ENCODE data around the gene CSNK1A1.

The CSNK1A1 gene

GRCh38 chr5:149575131-149575530, 23.9 kb upstream of the CSNK1A1 start:
- in situ Hi-C loops (cut with HindIII; ENCODE audit: low sequenced_read_pairs) = no loop called here

- in situ Hi-C loops (cut with HindIII; ENCODE audit: low sequenced_read_pairs) = no loop called here
Measured at GRCh38 chr5:149572576-149573231, 21.5 kb upstream of the CSNK1A1 start.

DNA sequence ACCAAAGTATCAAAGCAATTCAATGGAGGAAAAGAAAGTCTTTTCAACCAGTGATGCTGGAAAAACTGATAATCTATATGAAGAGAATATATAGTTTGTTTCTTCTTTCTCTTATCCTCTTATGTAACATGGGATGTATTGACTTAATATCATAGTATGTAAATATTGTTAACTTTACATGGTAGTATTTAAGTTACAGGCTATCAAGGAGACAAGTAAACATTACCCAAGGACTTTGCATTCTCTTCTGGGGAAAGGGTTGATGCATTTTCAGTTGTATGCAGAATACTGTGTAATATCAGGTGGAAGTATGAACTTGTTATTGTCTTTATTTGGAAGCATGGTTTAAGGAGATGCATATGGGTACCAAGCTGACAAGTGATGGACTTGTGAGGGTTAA, 20.9 kb upstream of the CSNK1A1 start:
- in situ Hi-C loops (cut with HindIII; ENCODE audit: low sequenced_read_pairs) = no loop called here

- in situ Hi-C loops (cut with HindIII; ENCODE audit: low sequenced_read_pairs) = no loop called here
Measured at GRCh38 chr5:149567226-149567625, 16.0 kb upstream of the CSNK1A1 start.

DNA sequence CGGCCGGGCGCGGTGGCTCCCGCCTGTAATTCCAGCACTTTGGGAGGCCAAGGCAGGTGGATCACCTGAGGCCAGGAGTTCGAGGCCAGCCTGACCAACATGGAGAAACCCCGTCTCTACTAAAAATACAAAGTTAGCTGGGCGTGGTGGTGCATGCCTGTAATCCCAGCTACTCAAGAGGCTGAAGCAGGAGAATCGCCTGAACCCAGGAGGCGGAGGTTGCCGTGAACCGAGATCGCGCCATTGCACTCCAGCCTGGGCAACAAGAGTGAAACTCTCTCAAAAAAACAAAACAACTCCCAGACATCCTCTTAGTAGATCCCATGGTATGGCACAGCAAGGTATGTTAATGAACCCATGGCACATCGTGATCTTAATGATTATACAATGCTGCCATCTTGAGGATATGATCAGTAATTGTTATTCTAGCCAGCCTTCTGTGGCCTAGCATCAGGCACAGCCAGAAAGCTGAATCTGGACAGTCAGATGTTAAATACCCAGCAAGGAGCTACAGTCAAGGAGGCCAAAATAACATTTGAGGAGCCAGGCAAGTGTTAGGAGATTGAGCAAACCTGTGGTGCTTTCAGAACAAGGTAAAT, 13.4 kb upstream of the CSNK1A1 start:
- in situ Hi-C loops (cut with HindIII; ENCODE audit: low sequenced_read_pairs) = loop anchor here (5.0 kb wide), 1 partner anchor 197 kb away; no protein-coding TSS in a partner anchor

GRCh38 chr5:149563466-149563865, 12.2 kb upstream of the CSNK1A1 start:
- in situ Hi-C loops (cut with HindIII; ENCODE audit: low sequenced_read_pairs) = loop anchor here (5.0 kb wide), 1 partner anchor 196 kb away; no protein-coding TSS in a partner anchor

DNA sequence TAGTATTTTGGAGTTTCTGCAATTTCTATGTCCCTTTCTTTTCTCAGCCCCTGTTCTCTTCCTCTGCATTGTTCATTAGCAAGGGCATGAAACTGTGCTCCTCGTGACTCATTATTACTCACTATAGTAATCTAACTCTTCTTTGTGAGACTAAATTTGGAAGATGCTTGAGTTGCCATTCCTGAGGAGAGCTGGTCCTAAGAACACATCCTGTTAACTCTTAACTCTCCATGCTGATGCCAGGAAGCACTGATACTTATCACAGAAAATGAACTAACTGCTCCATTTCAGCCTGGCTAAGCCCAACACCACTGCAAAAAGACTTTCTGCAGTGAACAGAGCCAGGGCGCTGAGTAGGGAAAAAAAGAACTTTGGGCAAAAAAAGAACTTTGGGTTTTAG, 10.6 kb upstream of the CSNK1A1 start:
- in situ Hi-C loops (cut with HindIII; ENCODE audit: low sequenced_read_pairs) = loop anchor here (5.0 kb wide), 1 partner anchor 195 kb away; no protein-coding TSS in a partner anchor

DNA sequence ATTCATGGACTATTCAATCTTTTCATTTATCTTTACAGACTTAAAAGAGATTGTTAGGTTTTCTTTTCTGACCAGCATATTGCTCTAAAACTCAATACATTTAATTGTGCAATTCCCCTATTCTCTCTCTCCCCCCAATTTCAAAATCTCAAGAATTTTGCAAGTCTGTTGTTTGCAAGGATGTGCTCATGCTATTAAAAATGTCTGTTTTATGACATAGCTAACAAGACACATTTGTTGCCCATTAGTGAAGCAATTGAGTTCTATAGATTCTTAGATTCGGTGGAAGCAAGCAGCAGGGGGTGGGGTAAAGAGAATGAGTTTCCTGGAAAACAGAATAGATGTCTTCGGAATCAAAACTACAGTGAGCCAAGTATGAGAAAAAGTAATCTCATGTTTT, 8.5 kb upstream of the CSNK1A1 start:
- in situ Hi-C loops (cut with HindIII; ENCODE audit: low sequenced_read_pairs) = loop anchor here (5.0 kb wide), 1 partner anchor 192 kb away; no protein-coding TSS in a partner anchor

- in situ Hi-C loops (cut with HindIII; ENCODE audit: low sequenced_read_pairs) = no loop called here
Measured at GRCh38 chr5:149552553-149553160, 1.4 kb upstream of the CSNK1A1 start.

- in situ Hi-C loops (cut with HindIII; ENCODE audit: low sequenced_read_pairs) = no loop called here
Measured at GRCh38 chr5:149552038-149552494, 827 bp upstream of the CSNK1A1 start.

DNA sequence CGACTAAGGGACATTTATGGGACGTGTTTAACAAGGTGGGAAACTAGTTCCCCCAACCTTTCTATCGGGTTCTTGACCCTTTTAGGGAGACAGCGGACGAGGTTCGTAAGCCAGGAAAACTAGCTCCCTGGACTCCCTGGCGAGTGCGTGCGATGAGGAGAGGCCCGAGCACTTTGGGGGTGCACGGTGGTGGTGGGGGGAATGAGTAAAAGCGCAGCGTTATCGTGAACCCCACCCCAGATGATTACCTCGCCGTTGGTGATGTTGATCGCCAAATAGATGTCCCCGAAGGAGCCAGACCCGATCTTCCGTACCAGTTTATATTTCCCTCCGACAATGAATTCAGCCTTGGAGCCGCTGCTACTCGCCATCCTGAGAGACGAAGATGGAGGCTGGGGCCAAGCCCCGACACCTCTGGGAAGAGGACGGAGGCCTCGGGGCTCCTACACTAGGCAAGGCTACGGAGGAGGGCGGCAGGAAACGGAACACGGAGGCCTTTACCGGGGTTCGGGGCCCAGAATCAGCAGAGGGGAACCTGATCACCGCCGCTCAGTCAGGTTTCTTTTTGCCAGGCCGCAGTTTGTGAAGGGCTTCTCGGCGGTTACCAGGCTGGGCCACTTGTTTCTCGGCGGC, 529 bp downstream of the CSNK1A1 start:
- in situ Hi-C loops (cut with HindIII; ENCODE audit: low sequenced_read_pairs) = no loop called here

- in situ Hi-C loops (cut with HindIII; ENCODE audit: low sequenced_read_pairs) = no loop called here
Measured at GRCh38 chr5:149550268-149550583, 1.0 kb downstream of the CSNK1A1 start.

DNA sequence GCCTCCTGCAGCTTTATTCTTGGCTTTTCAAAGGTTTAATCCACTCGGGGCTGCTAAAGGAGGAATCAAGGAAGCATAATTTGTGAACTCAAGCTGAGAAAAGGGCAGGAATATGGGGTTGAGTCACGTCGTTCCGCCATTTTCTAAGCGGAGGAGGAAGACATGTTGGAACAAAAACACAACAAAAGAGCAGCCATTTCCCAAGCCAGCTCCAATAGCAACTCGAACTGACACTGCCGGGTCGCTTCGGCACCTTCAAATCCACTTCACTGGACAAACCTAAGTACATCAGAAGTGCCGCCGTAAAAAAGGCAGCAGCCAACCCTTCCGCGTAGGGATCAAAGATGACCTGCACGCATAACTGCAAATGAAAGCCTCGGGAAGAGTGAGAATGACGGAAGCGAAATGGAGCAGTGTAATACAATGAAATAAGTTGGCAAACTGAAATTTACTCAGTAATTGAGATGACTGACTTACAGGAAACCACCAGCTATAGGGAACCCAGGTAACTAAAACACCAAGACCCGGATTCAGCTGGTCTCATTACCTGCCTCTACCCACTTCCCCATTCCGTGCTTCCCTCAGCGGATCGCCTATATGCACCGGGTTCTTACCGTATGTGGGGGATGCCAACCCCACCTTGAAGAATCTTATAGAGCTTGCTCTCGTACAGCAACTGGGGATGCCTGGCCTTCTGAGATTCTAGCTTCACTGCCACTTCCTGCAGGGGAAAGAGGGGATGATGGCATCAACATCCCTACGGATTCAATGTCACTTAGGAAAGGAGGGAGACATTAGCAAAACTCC, 1.6 kb downstream of the CSNK1A1 start:
- in situ Hi-C loops (cut with HindIII; ENCODE audit: low sequenced_read_pairs) = no loop called here

- in situ Hi-C loops (cut with HindIII; ENCODE audit: low sequenced_read_pairs) = no loop called here
Measured at GRCh38 chr5:149546974-149547373, 4.3 kb downstream of the CSNK1A1 start.

GRCh38 chr5:149545327-149545726, 5.9 kb downstream of the CSNK1A1 start:
- in situ Hi-C loops (cut with HindIII; ENCODE audit: low sequenced_read_pairs) = no loop called here

DNA sequence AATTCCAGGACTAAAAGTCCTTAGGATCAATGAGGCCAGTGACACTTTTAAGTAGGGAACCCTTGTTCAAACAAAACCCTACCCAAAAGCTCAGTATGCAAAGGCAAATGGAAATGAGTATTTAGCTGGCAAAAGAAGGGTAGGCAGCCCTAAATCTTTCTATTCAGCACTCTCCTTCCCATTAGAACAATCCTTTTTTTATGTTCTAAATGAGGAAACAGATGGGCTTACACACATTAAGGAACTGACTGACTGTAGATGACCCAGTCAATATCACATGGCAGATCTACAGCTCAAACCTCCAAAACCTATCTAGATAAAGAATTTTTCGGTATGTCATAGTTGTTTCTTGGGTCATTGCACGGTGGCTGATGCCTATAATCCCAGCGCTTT, 7.2 kb downstream of the CSNK1A1 start:
- in situ Hi-C loops (cut with HindIII; ENCODE audit: low sequenced_read_pairs) = loop anchor here (5.0 kb wide), 2 partner anchors 53 to 78 kb away; no protein-coding TSS in a partner anchor

DNA sequence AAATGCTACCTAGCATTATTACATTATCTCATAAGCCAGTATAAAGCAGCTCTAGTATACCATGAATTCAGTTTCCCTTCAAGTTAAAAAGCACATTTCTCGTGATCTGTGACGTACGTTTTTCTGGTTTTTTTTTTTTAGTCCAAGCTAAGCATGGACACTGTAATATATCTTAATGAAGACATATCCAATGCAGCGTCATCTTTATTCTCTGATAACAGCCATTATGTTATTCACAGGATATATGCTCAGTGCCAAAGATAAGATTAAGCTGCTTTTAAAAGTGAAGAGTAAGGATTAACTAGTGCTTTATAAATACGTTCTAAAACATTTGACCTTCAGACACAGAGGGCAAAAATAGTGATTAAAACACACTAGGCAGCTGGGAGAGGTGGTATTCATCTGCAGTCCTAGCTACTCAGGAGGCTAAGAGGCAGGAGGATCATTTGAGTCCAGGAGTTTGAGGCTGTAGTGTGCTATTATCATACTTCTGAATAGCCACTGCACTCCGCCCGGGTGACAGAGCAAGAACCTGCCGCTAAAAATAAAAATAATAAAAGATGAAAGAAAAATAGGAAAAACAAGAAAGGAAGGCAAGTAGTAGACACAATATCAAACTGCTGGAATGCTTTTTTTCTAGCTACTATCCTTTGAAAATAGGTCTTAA, 7.7 kb downstream of the CSNK1A1 start:
- in situ Hi-C loops (cut with HindIII; ENCODE audit: low sequenced_read_pairs) = loop anchor here (5.0 kb wide), 2 partner anchors 54 to 79 kb away; no protein-coding TSS in a partner anchor

- in situ Hi-C loops (cut with HindIII; ENCODE audit: low sequenced_read_pairs) = loop anchor here (5.0 kb wide), 2 partner anchors 55 to 80 kb away; no protein-coding TSS in a partner anchor
Measured at GRCh38 chr5:149541893-149542292, 9.3 kb downstream of the CSNK1A1 start.

DNA sequence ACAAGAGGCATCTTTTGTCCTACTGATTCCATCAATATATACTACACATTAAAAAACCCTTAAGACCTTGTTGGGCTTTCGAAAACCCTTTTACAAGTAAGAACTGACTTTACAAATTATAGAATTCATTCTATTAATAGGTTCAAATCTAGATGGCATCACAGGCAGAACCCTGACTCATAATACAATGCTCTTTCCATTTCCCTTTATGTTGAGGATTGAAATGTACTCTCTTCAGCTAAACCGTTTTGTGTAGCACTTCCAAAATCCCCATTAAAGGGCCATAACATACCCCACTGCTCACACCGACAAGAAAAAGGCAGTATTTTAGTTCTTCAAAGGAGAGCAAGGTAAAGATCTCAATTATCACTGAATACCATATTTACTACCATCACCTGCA, 11.2 kb downstream of the CSNK1A1 start:
- in situ Hi-C loops (cut with HindIII; ENCODE audit: low sequenced_read_pairs) = loop anchor here (5.0 kb wide), 2 partner anchors 57 to 82 kb away; no protein-coding TSS in a partner anchor

GRCh38 chr5:149537374-149537975, 13.8 kb downstream of the CSNK1A1 start:
- in situ Hi-C loops (cut with HindIII; ENCODE audit: low sequenced_read_pairs) = no loop called here

All from endothelial cell of hepatic sinusoid (primary cell).